ENCODE measurements around the gene RPL4. TPM values are rescaled to one million over a fixed set of nuclear protein-coding genes. Genes with fewer than 3 reads are reported as not detected.

RPL4 gene
- total RNA-seq, 1 experiment from 2014 or later: 3,648 TPM

DNA sequence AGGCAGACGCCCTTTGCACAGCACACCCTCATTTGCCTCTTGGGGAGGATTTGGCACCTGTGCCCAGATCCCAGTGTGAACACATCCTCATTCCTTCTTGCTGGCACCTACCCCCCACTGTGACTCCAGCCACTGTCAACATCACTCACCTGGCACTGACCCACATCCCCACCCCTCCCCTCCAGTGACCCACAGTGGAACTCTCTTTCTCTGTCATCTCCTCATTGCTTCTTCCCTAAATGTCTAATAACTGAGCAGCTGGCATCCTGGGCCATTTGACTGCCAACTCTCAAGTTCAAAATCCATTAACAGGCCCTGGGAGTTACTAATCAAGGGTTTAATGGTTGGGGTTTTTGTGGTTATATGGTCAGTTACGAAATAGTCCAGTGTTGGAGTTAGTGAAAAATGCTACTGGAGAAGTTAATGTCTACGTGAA is 21.5 kb downstream of the RPL4 start:
- no peak for TF ChIP-seq NFE2L1 (CRISPR knock-in tag; IDR thresholded peaks at IDR 0.05)
- no peak for TF ChIP-seq TEAD4 (CRISPR knock-in tag; IDR thresholded peaks at IDR 0.05)
- TF ChIP-seq ZNF232 (CRISPR knock-in tag; IDR thresholded peaks at IDR 0.05): no peak
- TF ChIP-seq HMGA2 (CRISPR knock-in tag; IDR thresholded peaks at IDR 0.05): no peak
- no peak for TF ChIP-seq RELA (CRISPR knock-in tag; IDR thresholded peaks at IDR 0.05; ENCODE audit: borderline replicate concordance)
- TF ChIP-seq ZNF121 (CRISPR knock-in tag; IDR thresholded peaks at IDR 0.05): no peak
- no peak for TF ChIP-seq ZNF671 (CRISPR knock-in tag; IDR thresholded peaks at IDR 0.05)
- TF ChIP-seq JUN (CRISPR knock-in tag; IDR thresholded peaks at IDR 0.05): no peak
- TF ChIP-seq, protein P1, sequence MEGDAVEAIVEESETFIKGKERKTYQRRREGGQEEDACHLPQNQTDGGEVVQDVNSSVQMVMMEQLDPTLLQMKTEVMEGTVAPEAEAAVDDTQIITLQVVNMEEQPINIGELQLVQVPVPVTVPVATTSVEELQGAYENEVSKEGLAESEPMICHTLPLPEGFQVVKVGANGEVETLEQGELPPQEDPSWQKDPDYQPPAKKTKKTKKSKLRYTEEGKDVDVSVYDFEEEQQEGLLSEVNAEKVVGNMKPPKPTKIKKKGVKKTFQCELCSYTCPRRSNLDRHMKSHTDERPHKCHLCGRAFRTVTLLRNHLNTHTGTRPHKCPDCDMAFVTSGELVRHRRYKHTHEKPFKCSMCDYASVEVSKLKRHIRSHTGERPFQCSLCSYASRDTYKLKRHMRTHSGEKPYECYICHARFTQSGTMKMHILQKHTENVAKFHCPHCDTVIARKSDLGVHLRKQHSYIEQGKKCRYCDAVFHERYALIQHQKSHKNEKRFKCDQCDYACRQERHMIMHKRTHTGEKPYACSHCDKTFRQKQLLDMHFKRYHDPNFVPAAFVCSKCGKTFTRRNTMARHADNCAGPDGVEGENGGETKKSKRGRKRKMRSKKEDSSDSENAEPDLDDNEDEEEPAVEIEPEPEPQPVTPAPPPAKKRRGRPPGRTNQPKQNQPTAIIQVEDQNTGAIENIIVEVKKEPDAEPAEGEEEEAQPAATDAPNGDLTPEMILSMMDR (IDR thresholded peaks at IDR 0.05): no peak
- no peak for TF ChIP-seq ZNF512 (CRISPR knock-in tag; IDR thresholded peaks at IDR 0.05; ENCODE audit: borderline replicate concordance)
- no peak for TF ChIP-seq ZNF138 (CRISPR knock-in tag; conservative IDR thresholded peaks at IDR 0.05)
- no peak for TF ChIP-seq MYBL2 (CRISPR knock-in tag; IDR thresholded peaks at IDR 0.05)
- no peak for TF ChIP-seq ATF6 (CRISPR knock-in tag; IDR thresholded peaks at IDR 0.05)
- DNase-seq (ENCODE audit: low spot score) (no peak), ATAC-seq (no peak)
- CTCF ChIA-PET: interaction anchor here (1.5 kb wide), 1 partner anchor 78 kb away, joined by 4 read pairs; no protein-coding TSS in a partner anchor
- POLR2A ChIA-PET: no interaction called here
- no peaks in the 10 kb centered on the region for H3K9me3 Mint-ChIP-seq
- peaks cover 5% of the 10 kb centered on the region for H3K4me1 Mint-ChIP-seq
- H3K4me3 Mint-ChIP-seq: no peak overlapping the region
- peaks cover 53% of the 10 kb centered on the region for H3K36me3 Mint-ChIP-seq
- H3K27ac Mint-ChIP-seq: no peak overlapping the region
- no peaks in the 10 kb centered on the region for H3K27me3 Mint-ChIP-seq (ENCODE audit: low read depth)

- no peak for ATAC-seq
- H3K36me3 Mint-ChIP-seq: peaks cover 46% of the 10 kb centered on the region
Observed at GRCh38 chr15:66482539-66482938, 22.1 kb downstream of the RPL4 start.

GRCh38 chr15:66481107-66481856 is 23.4 kb downstream of the RPL4 start:
- peaks cover 38% of the 10 kb centered on the region for H3K36me3 Mint-ChIP-seq
- ChIA-PET CTCF (interaction anchor here (1.2 kb wide), 1 partner anchor 17 kb away, joined by 3 read pairs; no protein-coding TSS in a partner anchor), POLR2A (no interaction called here)
- peaks cover 16% of the 10 kb centered on the region for H3K4me1 Mint-ChIP-seq
- H3K4me3 Mint-ChIP-seq: no peak overlapping the region
- H3K27ac Mint-ChIP-seq: peak overlapping the region; percentile 29; the same call in 1 of the 2 replicates
- no peak for DNase-seq (ENCODE audit: low spot score)
- TF ChIP-seq MLX (CRISPR knock-in tag; IDR thresholded peaks at IDR 0.05): no peak
- TF ChIP-seq SP1 (CRISPR knock-in tag; conservative IDR thresholded peaks at IDR 0.05): no peak
- TF ChIP-seq PREB (CRISPR knock-in tag; IDR thresholded peaks at IDR 0.05; ENCODE audit: borderline replicate concordance): no peak
- H3K27me3 Mint-ChIP-seq (ENCODE audit: low read depth): no peaks in the 10 kb centered on the region
- no peak for ATAC-seq
- no peaks in the 10 kb centered on the region for H3K9me3 Mint-ChIP-seq

More at GRCh38 chr15:66482539-66482938, 22.1 kb downstream of the RPL4 start:
- ChIA-PET CTCF (no interaction called here), POLR2A (no interaction called here)
- TF ChIP-seq SP1 (CRISPR knock-in tag; conservative IDR thresholded peaks at IDR 0.05): no peak
- Mint-ChIP-seq H3K4me3 (no peak overlapping the region), H3K27ac (peak overlapping the region; percentile 12), H3K9me3 (no peaks in the 10 kb centered on the region), H3K4me1 (peaks cover 5% of the 10 kb centered on the region), H3K27me3 (ENCODE audit: low read depth) (no peaks in the 10 kb centered on the region)
- DNase-seq (ENCODE audit: low spot score): no peak
